Measurements from ENCODE around the gene TUBB4B.
A peak's percentile ranks its signal among the peaks of the same experiment; 100 is the strongest.
"Not testable (repeated sequence)": the region's sequence is repeated elsewhere in the genome, so short reads cannot be mapped to it uniquely, and the experiment has no call there.

The TUBB4B gene

GRCh38 chr9:137253717-137254623 lies 12.9 kb downstream of the TUBB4B start:
- no peak for DNase-seq

DNA sequence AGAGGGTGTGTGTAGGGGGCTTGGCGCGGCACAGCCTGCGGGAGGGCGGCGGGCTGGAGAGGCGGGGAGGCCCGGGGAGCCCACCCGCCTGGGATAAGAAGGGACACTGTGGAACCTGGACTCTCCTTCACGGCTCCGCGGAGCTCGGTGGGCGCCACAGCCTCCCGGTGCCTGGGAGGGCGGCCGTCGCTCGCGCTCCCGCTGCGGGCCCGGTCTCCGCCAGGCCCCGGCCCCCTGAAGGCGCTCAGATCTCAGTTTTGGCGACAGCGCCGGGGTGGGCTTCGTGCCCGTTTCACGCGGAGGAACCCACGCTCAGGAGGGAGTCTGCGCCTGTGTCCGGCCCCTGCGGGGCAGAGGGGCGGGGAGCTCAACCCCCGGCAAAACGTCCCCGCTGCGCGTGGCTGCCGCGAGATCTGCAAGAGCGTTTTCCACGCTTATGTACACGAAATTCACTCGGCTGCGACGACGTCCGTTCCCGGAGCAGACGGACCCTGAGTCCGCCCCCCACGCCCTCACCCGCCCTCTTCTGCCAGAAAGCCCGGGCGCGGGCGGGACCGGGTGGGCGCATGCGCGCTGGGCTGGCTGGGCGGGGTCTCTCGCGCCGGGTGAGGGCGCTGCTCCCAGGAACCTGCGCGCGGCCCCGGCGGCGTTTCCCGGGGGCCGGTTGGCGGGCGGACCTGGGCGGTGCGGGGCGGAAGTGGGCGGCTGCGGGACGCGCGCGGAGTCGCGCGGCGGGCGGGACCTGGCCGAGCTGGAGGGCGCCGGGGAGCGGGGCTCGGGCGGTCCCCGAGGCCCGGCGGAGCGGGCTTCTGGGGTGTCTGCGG lies 13.7 kb downstream of the TUBB4B start, which contains the start of gene NELFB:
Gene NELFB (plus strand): TSS at position 704 of the 824 bp plus-strand sequence.
- DNase-seq, result peak; percentile 99

DNA sequence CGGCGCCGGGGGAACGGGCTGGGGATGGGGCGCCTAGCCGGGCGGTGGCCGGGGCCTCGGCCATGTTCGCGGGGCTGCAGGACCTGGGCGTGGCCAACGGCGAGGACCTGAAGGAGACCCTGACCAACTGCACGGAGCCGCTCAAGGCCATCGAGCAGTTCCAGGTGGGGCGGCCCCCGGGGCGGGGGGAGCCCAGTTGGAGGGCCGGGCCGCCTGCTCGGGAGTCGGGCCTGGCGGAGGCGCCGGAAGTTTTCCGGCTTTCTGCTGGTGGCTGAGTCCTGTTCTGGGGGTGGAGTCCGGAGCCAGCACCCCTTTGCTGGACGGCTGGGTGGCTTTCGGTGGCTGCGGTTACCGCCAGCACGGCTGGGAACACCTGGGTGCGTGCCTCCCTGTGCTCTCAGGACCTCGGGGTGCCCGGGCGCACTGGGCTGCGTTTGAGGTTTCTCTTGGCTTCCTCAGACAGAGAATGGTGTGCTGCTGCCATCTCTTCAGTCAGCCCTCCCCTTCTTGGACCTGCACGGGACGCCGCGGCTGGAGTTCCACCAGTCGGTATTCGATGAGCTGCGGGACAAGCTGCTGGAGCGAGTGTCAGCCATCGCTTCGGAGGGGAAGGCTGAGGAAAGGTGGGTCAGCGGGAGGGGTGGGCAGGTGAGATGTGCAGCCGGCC lies 14.5 kb downstream of the TUBB4B start:
- DNase-seq, result no peak

DNA sequence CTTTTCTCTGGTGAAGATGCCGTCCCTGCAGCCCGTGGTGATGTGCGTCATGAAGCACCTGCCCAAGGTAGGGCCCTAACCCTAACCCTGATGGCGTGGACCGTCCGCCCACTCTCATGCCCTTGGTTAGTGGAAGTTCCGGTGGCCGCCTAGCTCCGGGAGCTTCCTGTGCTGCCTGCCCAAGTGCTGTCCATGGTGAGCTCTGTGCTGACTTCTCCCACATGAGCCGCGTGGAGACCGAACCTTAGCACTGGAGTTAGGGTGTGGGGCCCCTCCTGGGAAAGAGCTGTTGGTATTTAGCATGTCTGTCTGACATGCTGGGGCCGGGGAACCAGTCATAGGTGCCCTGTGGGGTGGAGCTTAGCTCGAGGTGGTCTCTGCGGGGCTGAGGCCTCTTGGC lies 15.3 kb downstream of the TUBB4B start:
- no peak for DNase-seq

- no peak for DNase-seq
Observed at GRCh38 chr9:137256856-137257255, 15.8 kb downstream of the TUBB4B start.

- not testable (repeated sequence) for DNase-seq
Observed at GRCh38 chr9:137262173-137262908, 21.3 kb downstream of the TUBB4B start.

DNA sequence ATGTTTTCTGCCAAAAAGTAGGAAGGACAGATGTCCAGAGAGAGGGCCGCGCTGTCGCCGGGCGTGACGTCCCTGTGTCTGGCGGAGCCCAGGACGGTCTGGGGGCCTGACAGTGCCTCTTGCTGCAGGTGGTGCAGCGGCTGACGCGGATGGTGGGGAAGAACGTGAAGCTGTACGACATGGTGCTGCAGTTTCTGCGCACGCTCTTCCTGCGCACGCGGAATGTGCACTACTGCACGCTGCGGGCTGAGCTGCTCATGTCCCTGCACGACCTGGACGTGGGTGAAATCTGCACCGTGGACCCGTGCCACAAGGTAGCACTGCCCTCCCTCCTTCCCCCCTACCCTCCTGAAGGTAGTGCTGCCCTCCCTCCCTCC lies 21.8 kb downstream of the TUBB4B start:
- DNase-seq, result no peak

DNA sequence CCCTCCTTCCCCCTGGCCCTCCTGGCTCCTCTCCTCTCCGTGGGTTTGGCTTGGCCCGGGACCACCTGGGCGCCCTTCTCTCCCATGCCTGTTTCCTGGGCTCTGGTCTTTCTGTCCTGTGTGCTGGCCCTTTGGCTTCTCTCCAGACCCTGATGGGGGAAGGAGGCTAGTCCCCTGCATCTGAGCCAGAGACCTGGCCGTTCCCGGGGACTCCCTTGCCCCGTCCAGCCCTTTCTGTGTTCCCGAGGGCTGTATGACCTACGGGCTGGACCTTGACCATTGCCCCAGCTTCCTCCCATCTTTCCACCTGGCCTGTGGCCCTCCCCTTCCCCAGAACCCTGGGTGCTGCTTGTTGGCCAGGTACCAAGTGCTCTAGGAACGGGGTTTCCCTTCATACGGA lies 22.4 kb downstream of the TUBB4B start:
- no peak for DNase-seq

GRCh38 chr9:137264067-137264466 lies 23.0 kb downstream of the TUBB4B start:
- no peak for DNase-seq

DNA sequence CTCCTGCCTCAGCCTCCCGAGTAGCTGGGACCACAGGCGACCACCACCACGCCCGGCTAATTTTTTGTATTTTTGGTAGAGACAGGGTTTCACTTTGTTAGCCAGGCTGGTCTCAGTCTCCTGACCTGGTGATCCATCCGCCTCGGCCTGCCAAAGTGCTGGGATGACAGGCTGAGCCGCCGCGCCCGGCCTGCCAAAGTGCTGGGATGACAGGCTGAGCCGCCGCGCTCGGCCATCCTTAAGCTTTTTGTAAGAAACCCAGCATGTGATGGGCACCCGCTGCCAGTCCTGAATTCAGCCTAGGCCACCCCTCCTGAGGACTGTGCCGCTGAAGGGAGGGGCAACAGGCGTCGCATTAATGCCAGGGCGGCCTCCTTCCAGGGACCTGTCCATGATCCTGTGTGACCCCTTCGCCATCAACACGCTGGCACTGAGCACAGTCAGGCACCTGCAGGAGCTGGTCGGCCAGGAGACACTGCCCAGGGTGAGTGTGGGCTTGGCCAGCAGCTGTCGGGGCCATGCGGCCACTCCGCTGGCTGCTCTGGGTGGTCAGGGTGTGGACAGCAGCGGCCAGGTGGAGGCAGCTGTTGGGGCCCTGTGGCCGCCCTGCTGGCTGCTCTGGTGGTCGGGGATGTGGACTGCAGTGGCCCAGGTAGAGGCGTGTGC lies 24.5 kb downstream of the TUBB4B start:
- DNase-seq, result no peak

DNA sequence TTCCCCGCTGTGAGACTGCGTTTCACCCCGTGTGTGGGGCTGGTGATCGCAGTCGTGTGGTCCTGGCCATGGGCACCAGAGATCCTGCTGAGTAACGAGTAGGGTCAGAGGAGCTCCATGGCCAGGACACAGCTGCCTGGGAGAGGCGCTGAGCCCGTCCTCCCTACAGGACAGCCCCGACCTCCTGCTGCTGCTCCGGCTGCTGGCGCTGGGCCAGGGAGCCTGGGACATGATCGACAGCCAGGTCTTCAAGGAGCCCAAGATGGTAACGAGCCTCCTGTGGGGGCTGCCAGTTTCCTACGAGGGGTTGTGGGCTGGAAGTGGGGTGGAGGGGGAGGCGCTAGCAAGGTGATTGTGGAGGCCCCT lies 25.1 kb downstream of the TUBB4B start:
- no peak for DNase-seq

GRCh38 chr9:137266585-137267453 lies 25.7 kb downstream of the TUBB4B start:
- no peak for DNase-seq

GRCh38 chr9:137267933-137268355 lies 26.9 kb downstream of the TUBB4B start:
- DNase-seq, result no peak

DNA sequence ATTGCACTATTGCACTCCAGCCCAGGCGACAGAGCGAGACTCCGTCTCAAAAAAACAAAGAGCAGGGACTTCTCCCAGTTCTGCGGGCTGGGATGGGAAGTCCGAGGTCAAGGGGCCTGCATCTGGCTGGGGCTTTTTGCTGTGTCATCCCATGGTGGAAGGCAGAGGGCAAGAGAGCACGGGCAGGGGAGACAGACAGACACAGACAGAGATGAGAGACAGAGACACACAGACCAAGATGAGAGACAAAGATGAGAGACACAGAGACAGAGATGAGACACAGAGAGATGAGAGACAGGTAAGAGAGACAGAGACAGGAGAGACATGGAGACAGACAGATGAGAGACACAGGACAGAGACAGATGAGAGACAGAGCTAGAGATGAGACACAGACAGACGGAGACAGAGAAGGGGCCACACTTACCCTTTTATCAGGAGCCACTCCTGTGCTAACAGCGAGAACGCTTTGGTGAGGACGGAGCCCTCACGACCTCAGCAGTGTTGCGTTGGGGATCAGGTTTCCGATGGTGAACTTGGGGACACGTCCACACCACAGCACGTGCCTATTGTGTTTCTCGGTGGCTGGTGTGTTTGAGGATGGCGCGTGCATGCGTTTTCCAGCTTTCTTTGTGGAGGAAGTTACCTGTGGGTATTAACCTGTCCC lies 27.6 kb downstream of the TUBB4B start:
- no peak for DNase-seq

DNA sequence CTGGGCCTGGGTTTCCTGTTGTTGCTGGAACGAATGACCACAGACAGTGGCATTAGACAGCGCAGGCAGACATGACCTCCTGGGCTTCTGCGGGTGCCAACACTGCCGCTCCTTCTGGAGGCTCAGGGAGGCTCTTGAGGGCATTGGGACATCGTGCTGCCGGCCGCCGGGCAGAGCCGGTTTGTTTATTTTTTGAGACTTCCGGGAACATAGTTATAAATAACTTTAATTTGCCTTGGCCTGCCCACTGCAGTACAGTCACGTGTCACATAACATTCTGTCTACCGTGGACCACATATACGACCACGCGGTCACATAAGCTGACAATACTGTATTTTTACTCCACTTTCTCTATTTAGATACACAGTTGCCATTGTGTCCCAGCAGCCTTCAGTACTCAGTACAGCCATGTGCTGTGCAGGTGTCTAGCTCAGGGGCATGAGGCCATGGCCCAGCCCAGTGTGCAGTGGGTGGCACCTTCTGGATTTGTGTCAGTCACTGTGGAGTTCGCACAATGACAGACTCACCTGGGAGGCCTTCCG lies 28.2 kb downstream of the TUBB4B start:
- no peak for DNase-seq

DNA sequence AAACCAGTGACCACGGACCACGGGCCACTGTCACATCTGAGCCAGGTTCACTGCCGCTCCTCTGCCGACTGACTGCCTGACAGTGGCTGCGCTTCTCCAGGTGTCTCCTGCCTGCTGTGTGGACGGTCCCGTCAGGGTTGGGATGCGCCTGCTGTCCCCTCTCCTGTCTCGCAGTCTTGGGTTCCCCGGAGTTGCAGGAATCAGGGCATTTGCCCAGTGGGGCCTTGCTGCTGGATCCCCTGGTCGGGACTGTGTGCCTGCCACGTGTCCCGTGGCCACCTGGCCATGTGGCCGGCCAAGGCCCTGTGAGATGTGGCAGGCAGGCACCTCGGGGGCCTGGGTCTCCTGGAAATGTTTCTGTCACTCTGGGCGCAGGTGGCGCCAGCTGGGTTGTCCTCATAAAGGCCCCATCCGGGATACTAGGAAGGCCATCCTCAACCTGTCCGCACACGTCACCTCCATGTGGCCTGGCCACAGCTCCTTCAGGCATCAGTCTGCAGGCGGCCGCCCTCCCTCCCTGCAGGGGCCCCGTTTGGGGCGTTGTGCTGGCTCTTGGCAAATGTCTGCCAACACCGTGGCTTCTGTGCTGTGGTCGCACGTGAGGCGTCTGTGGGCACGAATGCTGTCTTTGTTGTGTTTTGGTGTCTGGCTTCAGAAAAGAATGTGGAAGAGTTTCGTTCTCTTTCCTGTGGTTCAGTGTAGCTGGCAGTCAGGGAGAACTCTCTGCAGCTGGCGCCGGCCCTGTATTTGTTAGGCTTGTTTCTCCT lies 30.0 kb downstream of the TUBB4B start:
- DNase-seq, result no peak

GRCh38 chr9:137271696-137272076 lies 30.6 kb downstream of the TUBB4B start:
- no peak for DNase-seq

DNA sequence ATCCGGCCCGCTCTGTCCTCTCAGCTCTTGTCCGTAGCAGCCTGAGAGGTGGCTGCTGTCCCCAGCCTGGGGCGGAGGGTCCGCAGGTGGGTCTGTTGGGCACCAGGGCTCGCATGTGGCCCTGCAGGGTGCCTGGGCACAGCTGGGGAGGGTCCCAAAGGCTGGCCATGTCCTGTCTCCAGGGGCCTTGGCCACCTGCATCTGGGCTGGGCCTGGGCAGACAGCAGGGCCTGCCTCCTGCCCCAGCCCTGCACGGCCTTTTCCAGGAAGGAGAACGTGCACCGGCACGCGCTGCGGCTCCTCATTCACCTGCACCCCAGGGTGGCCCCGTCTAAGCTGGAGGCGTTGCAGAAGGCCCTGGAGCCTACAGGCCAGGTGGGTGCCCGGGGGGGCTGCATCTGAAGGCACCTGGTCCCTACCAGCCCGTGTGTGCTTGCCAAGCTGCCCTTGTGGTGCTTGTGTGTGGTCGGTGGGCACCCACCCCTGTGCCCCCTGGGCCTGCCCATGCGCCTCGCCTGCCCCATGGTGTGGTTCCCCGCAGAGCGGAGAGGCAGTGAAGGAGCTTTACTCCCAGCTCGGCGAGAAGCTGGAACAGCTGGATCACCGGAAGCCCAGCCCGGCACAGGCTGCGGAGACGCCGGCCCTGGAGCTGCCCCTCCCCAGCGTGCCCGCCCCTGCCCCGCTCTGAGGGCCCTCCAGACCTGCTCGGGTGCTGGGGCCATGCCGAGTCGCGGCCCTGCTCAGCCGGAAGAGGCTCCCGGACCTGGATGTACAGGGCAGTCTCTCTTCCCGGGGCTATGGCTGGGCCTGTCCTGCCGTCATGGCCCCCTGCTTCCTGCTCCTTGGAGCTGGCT lies 31.4 kb downstream of the TUBB4B start:
- no peak for DNase-seq

All from stimulated activated CD4-positive, alpha-beta T cell treated with anti-CD3 and anti-CD28 coated beads, Interleukin-12 subunit alpha, Interleukin-12 subunit beta, amount 100 ng/mL, for 4 hours (primary cell).